WTC11 (cell line): ENCODE data around the gene RAB3B.

Experiments used
- JUN ChIP-seq: sonication (generic); formaldehyde crosslinking; IDR thresholded peaks from 2 replicates; pipeline ENCODE4 v1.8.0; 2023; ENCODE audit warnings: mild to moderate bottlenecking, missing genetic modification reagents
- NFATC4 ChIP-seq: fragments of 250-450 bp; sonication (Bioruptor Pico); IDR thresholded peaks from 2 replicates; pipeline ENCODE4 v1.9.0; 2021; ENCODE audit warnings: mild to moderate bottlenecking
- ZNF138 ChIP-seq: sonication (generic); formaldehyde crosslinking; conservative IDR thresholded peaks from 2 replicates; pipeline ENCODE4 v1.8.1; 2022; ENCODE audit warnings: mild to moderate bottlenecking, moderate library complexity, missing genetic modification reagents

- TF ChIP-seq ZNF138 (CRISPR knock-in tag) (no peak), NFATC4 (CRISPR knock-in tag) (no peak), JUN (no peak)
Observed at GRCh38 chr1:51930329-51930728, 60.2 kb downstream of the RAB3B start.
